Choroid plexus epithelial cell (primary cell): Measurements from ENCODE around the gene PCP2.

Experiments
- DNase-seq: peaks from one replicate; pipeline ENCODE4 v3.0.0-alpha.2; 2010; ENCODE audit warnings: low read depth
- H3K4me3 ChIP-seq: 2 replicates; pipeline ENCODE4 v1.5.1; 2011; ENCODE audit warnings: low read depth, mild to moderate bottlenecking, control low read depth, low read length, moderate library complexity
- CTCF ChIP-seq: conservative IDR thresholded peaks from 2 replicates; pipeline ENCODE4 v1.5.1; 2011; ENCODE audit warnings: low read depth, mild to moderate bottlenecking, control low read depth, inconsistent platforms, low read length, moderate library complexity

The PCP2 gene

GRCh38 chr19:7595466-7596133, 37.9 kb downstream of the PCP2 start, which contains the start of gene CAMSAP3:
Gene CAMSAP3, plus strand, starts transcription at chr19:7595863. Its CDS starts 140 bp downstream, at chr19:7596003.
- H3K4me3 ChIP-seq, result no peak within 1 kb of the TSS
- no peak for TF ChIP-seq CTCF
- DNase-seq, result no peak

- no peak for DNase-seq
- TF ChIP-seq CTCF, result no peak
- H3K4me3 ChIP-seq, result no peak overlapping the region
Observed at GRCh38 chr19:7590256-7590655, 43.3 kb downstream of the PCP2 start.

GRCh38 chr19:7589822-7590221, 43.7 kb downstream of the PCP2 start:
- H3K4me3 ChIP-seq, result no peak overlapping the region
- no peak for TF ChIP-seq CTCF

GRCh38 chr19:7582446-7582845, 51.1 kb downstream of the PCP2 start:
- no peak for TF ChIP-seq CTCF
- no peak overlapping the region for H3K4me3 ChIP-seq
- DNase-seq, result no peak

More at GRCh38 chr19:7589822-7590221, 43.7 kb downstream of the PCP2 start:
- no peak for DNase-seq
